GM12878 (cell line): ENCODE results near the gene RPL22. TPM values are rescaled to one million over a fixed set of nuclear protein-coding genes. Genes with fewer than 3 reads are reported as not detected.

Experiments
- ATAC-seq: fragments of 200-7000 bp; cut with Tn5 transposase; 3 replicates; pipeline ENCODE4 v1.9.1; 2020; ENCODE audit warnings: mild to moderate bottlenecking, moderate library complexity
- BruUV-seq: library from RNA; stranded (reverse); fragments of 400-500 nt; replicated peaks from 2 replicates; lab custom pipeline; 2021; lab: Mats Ljungman, UMichigan
- CTCF ChIA-PET: fragments of 300-600 bp; sonication (Branson Sonifier 250); formaldehyde crosslinking; extraction: SDS; loops from one replicate; lab custom pipeline; 2021; ENCODE audit warnings: inconsistent platforms; lab: Yijun Ruan, JAX
- POLR2A ChIA-PET: fragments of 350-600 bp; formaldehyde crosslinking; extraction: SDS; loops from one replicate; lab custom pipeline; 2021; ENCODE audit warnings: inconsistent platforms; lab: Charles Lee
- RAD21 ChIA-PET: fragments of 300-600 bp; sonication (Branson Sonifier 250); formaldehyde crosslinking; loops from one replicate; lab custom pipeline; 2023; ENCODE audit warnings: antibody characterized with exemption; ENCODE audit not compliant: unreplicated experiment; lab: Charles Lee
- SMC1A ChIA-PET: fragments of 300-600 bp; sonication (Branson Sonifier 250); formaldehyde crosslinking; loops from one replicate; lab custom pipeline; 2023; ENCODE audit not compliant: unreplicated experiment, uncharacterized antibody; lab: Charles Lee
- DNase-seq: peaks from one replicate; pipeline ENCODE4 v3.0.0-alpha.2; 2011; ENCODE audit warnings: low read depth, low spot score
- FAIRE-seq: peaks from 3 replicates; lab custom pipeline; 2011; peaks lifted over from hg19 to GRCh38; lab: Jason Lieb, UNC
- H2AFZ ChIP-seq: 2 replicates; pipeline ENCODE4 v1.6.0; 2011; ENCODE audit warnings: low read depth, low read length, control low read depth; ENCODE audit not compliant: control insufficient read depth
- H3K27ac ChIP-seq: 2 replicates; pipeline ENCODE4 v1.5.1; 2011; ENCODE audit warnings: control low read depth; ENCODE audit not compliant: control insufficient read depth, insufficient read depth
- H3K27me3 ChIP-seq, 2 experiments: replicated peaks in 1 of 2; 2 replicates each; pipeline versions ENCODE4 v1.6.0 to v1.6.1; 2011; ENCODE audit warnings: low read length in 1 of 2; ENCODE audit not compliant: control insufficient read depth in 2 of 2, insufficient read depth in 2 of 2
- H3K36me3 ChIP-seq, 2 experiments: 2 replicates each; pipeline ENCODE4 v1.5.1; 2011; ENCODE audit warnings: low read length in 1 of 2; ENCODE audit not compliant: control insufficient read depth in 2 of 2, insufficient read depth in 2 of 2
- H3K4me1 ChIP-seq: 2 replicates; pipeline ENCODE4 v1.6.1; 2011; ENCODE audit warnings: mild to moderate bottlenecking, low read length, moderate library complexity, mixed read lengths; ENCODE audit not compliant: control insufficient read depth, insufficient read depth
- H3K4me2 ChIP-seq: 2 replicates; pipeline ENCODE4 v1.6.0; 2011; ENCODE audit warnings: control low read depth; ENCODE audit not compliant: control insufficient read depth, insufficient read depth
- H3K4me3 ChIP-seq: fragments of 200-600 bp; sonication (generic); 2 replicates; pipeline ENCODE4 v1.5.1; 2016
- H3K79me2 ChIP-seq: 2 replicates; pipeline ENCODE4 v1.6.0; 2011; ENCODE audit warnings: low read length; ENCODE audit not compliant: control insufficient read depth, insufficient read depth
- H3K9ac ChIP-seq: 2 replicates; pipeline ENCODE4 v1.8.0; 2011; ENCODE audit warnings: low read length, control low read depth, mixed read lengths; ENCODE audit not compliant: control insufficient read depth, insufficient read depth
- H3K9me3 ChIP-seq: replicated peaks from 3 replicates; pipeline ENCODE4 v1.5.1; 2011; ENCODE audit warnings: mild to moderate bottlenecking, low read length; ENCODE audit not compliant: control insufficient read depth, insufficient read depth
- H4K20me1 ChIP-seq: 2 replicates; pipeline ENCODE4 v1.6.0; 2011; ENCODE audit not compliant: control insufficient read depth, insufficient read depth
- DPF2 ChIP-seq: fragments of 450-650 bp; IDR thresholded peaks from 2 replicates; pipeline ENCODE4 v1.6.1; 2017; ENCODE audit warnings: mild to moderate bottlenecking
- MTA3 ChIP-seq: IDR thresholded peaks from 2 replicates; pipeline ENCODE4 v1.6.1; 2012; ENCODE audit warnings: low read length, inconsistent platforms, borderline replicate concordance
- NKRF ChIP-seq: fragments of 450-650 bp; conservative IDR thresholded peaks from 2 replicates; pipeline ENCODE4 v1.6.1; 2017; ENCODE audit warnings: mild to moderate bottlenecking, moderate library complexity
- REST ChIP-seq: IDR thresholded peaks from 2 replicates; pipeline ENCODE4 v1.6.1; 2012; ENCODE audit warnings: mild to moderate bottlenecking, low read depth, low read length
- SIX5 ChIP-seq: IDR thresholded peaks from 2 replicates; pipeline ENCODE4 v1.6.1; 2011; ENCODE audit warnings: mild to moderate bottlenecking, low read depth, low read length, moderate library complexity; ENCODE audit not compliant: severe bottlenecking
- SUPT20H ChIP-seq: IDR thresholded peaks from 2 replicates; pipeline ENCODE4 v1.6.1; 2011; ENCODE audit warnings: low read depth, mild to moderate bottlenecking, low read length, moderate library complexity, borderline replicate concordance; ENCODE audit not compliant: control insufficient read depth
- WGBS: methylation state at CpG from one replicate; pipeline ENCODE4 v1.1.6; 2016; ENCODE audit warnings: low lambda C conversion rate; ENCODE audit not compliant: insufficient replicate concordance, insufficient coverage; ENCODE audit errors: missing lambda C conversion rate; 5-methylcytosine and 5-hydroxymethylcytosine counted together
- in situ Hi-C: fragments of 300-500 bp; cut with MboI; formaldehyde crosslinking; loops from 9 replicates; pipeline ENCODE4 v1.14.3; 2018; ENCODE audit warnings: mixed read lengths
- intact Hi-C: fragments of 100-400 bp; cut with micrococcal nuclease; formaldehyde crosslinking; loops from one replicate; pipeline ENCODE4 v1.14.2; 2022; ENCODE audit not compliant: unreplicated experiment
- polyA plus RNA-seq, 11 experiments: library from polyadenylated mRNA; depleted of rRNA in 4 of 11; unstranded in 6 of 11; stranded (reverse) in 5 of 11; fragments of >200 nt; fragmentation: Nextera tagmentation in 4 of 11; fragmentation: Illumina TruSeq in 1 of 11; extraction: Ambion mirVana in 4 of 11; extraction: Trizol in 1 of 11; gene quantifications; 1 replicate in 1 of 11; 2 replicates in 10 of 11; pipeline versions ENCODE4 v1.2.1 to v1.2.3, GENCODE V29; 2011 to 2016; ENCODE audit warnings: inconsistent platforms in 2 of 11, missing spikeins in 2 of 11, low read depth in 1 of 11
- total RNA-seq, 4 experiments: library from RNA; depleted of rRNA in 3 of 4; stranded (reverse); fragments of >200 nt in 3 of 4; fragmentation: Illumina TruSeq in 1 of 4; extraction: Trizol in 1 of 4; gene quantifications; 2 replicates each; pipeline versions ENCODE4 v1.2.1 to v1.2.3, GENCODE V29; 2013 to 2021
- TF ChIP-seq, protein P1 (sequence below): fragments of 450-650 bp; formaldehyde crosslinking; IDR thresholded peaks from 2 replicates; pipeline ENCODE4 v1.4.0; 2020; ENCODE audit warnings: mild to moderate bottlenecking, moderate library complexity

Gene RPL22
- total and polyA plus RNA-seq, 10 of the 15 experiments (the other 5 are each of a cell fraction or from before 2014, with no cell fraction given), result 191 to 560 (median 430) TPM

GRCh38 chr1:6245086-6245868 lies 45.9 kb upstream of the RPL22 start:
- Histone ChIP-seq H3K9me3 (no peaks in the 10 kb centered on the region), H3K4me3 (peak overlapping the region; percentile 41; the same call in 1 of the 2 replicates), H3K9ac (no peak overlapping the region), H2AFZ (no peak overlapping the region), H4K20me1 (no peaks in the 10 kb centered on the region), H3K27ac (no peak overlapping the region), H3K79me2 (no peaks in the 10 kb centered on the region), H3K36me3 (no peaks in the 10 kb centered on the region), H3K4me1 (peaks cover 5% of the 10 kb centered on the region), H3K27me3 (peaks cover 17 to 26% of the 10 kb centered on the region in 2 experiments), H3K4me2 (peak overlapping the region; percentile 77)
- intact Hi-C loops, result no loop called here
- no peak for DNase-seq
- no TSS peak for BruUV-seq
- ATAC-seq, result peak; percentile 87
- FAIRE-seq, result peak; percentile 23
- in situ Hi-C loops, result loop anchor here (5.0 kb wide), 1 partner anchor 102 kb away; no protein-coding TSS in a partner anchor
- POLR2A ChIA-PET, result interaction anchor here (0.6 kb wide), 1 partner anchor 14 kb away, joined by 3 read pairs; no protein-coding TSS in a partner anchor
- RAD21 ChIA-PET, result interaction anchor here (0.5 to 4.0 kb wide), 12 partner anchors 9 to 252 kb away, joined by 3 to 32 read pairs (median 4); partner anchors contain the start of genes ACOT7, ICMT and RNF207
- WGBS, result 1% methylated on average over 27 of the region's 79 CpGs
- CTCF ChIA-PET, result interaction anchor here (0.6 to 5.2 kb wide), 13 partner anchors 14 to 193 kb away, joined by 3 to 47 read pairs (median 4); partner anchors contain the start of genes ACOT7 and RNF207
- SMC1A ChIA-PET, result interaction anchor here (0.6 to 1.6 kb wide), 3 partner anchors 97 to 193 kb away, joined by 4 to 7 read pairs (median 4); no protein-coding TSS in a partner anchor
- TF ChIP-seq NKRF (peak; percentile 92), SUPT20H (no peak), DPF2 (0 out of 2 replicates have a peak, but pooled peaks have one; percentile 49), SIX5 (no peak), MTA3 (no peak), REST (peak; percentile 100)
- TF ChIP-seq, protein P1, sequence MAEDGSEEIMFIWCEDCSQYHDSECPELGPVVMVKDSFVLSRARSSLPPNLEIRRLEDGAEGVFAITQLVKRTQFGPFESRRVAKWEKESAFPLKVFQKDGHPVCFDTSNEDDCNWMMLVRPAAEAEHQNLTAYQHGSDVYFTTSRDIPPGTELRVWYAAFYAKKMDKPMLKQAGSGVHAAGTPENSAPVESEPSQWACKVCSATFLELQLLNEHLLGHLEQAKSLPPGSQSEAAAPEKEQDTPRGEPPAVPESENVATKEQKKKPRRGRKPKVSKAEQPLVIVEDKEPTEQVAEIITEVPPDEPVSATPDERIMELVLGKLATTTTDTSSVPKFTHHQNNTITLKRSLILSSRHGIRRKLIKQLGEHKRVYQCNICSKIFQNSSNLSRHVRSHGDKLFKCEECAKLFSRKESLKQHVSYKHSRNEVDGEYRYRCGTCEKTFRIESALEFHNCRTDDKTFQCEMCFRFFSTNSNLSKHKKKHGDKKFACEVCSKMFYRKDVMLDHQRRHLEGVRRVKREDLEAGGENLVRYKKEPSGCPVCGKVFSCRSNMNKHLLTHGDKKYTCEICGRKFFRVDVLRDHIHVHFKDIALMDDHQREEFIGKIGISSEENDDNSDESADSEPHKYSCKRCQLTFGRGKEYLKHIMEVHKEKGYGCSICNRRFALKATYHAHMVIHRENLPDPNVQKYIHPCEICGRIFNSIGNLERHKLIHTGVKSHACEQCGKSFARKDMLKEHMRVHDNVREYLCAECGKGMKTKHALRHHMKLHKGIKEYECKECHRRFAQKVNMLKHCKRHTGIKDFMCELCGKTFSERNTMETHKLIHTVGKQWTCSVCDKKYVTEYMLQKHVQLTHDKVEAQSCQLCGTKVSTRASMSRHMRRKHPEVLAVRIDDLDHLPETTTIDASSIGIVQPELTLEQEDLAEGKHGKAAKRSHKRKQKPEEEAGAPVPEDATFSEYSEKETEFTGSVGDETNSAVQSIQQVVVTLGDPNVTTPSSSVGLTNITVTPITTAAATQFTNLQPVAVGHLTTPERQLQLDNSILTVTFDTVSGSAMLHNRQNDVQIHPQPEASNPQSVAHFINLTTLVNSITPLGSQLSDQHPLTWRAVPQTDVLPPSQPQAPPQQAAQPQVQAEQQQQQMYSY (CRISPR knock-in tag), result no peak
